A673 (cell line): ENCODE results near the gene TEX35. TPM values are rescaled to one million over a fixed set of nuclear protein-coding genes. Genes with fewer than 3 reads are reported as not detected.

Experiments used
- BruUV-seq: library from RNA; stranded (reverse); fragments of 400-500 nt; replicated peaks from 2 replicates; lab custom pipeline; 2021; lab: Mats Ljungman, UMichigan
- CTCF ChIA-PET: fragments of 300-600 bp; sonication (Branson Sonifier 250); formaldehyde crosslinking; loops from one replicate; lab custom pipeline; 2022; ENCODE audit warnings: antibody characterized with exemption; lab: Charles Lee
- POLR2A ChIA-PET: fragments of 300-600 bp; sonication (Branson Sonifier 250); formaldehyde crosslinking; loops from one replicate; lab custom pipeline; 2022; ENCODE audit warnings: antibody characterized with exemption; ENCODE audit not compliant: low non-redundant PET; lab: Charles Lee
- DNase-seq: peaks from one replicate; pipeline ENCODE4 v3.0.0-alpha.2; 2015; ENCODE audit warnings: low spot score
- H3K27ac ChIP-seq: fragments of 200-600 bp; sonication (generic); 2 replicates; pipeline ENCODE4 v1.5.1; 2016; ENCODE audit warnings: mixed run types, low read depth, mild to moderate bottlenecking, mixed read lengths, antibody characterized with exemption, low read length; ENCODE audit not compliant: poor library complexity, severe bottlenecking
- H3K27me3 ChIP-seq: fragments of 200-600 bp; sonication (generic); replicated peaks from 2 replicates; pipeline ENCODE4 v1.6.1; 2017; ENCODE audit warnings: mixed run types, low read depth, mild to moderate bottlenecking, mixed read lengths, antibody characterized with exemption, low read length; ENCODE audit not compliant: insufficient read depth, poor library complexity
- H3K36me3 ChIP-seq: fragments of 200-600 bp; sonication (generic); 2 replicates; pipeline ENCODE4 v1.6.1; 2016; ENCODE audit warnings: mixed run types, mild to moderate bottlenecking, mixed read lengths, antibody characterized with exemption, low read length; ENCODE audit not compliant: insufficient read depth, poor library complexity, severe bottlenecking
- H3K4me1 ChIP-seq: fragments of 200-600 bp; sonication (generic); 2 replicates; pipeline ENCODE4 v1.6.1; 2017; ENCODE audit warnings: mixed run types, mild to moderate bottlenecking, mixed read lengths, antibody characterized with exemption, low read length; ENCODE audit not compliant: insufficient read depth, poor library complexity, severe bottlenecking
- H3K4me3 ChIP-seq: fragments of 200-600 bp; sonication (generic); 2 replicates; pipeline ENCODE4 v1.5.1; 2016; ENCODE audit warnings: low read depth, mixed run types, mild to moderate bottlenecking, mixed read lengths, low read length; ENCODE audit not compliant: poor library complexity, severe bottlenecking
- H3K9me3 ChIP-seq: fragments of 200-600 bp; sonication (generic); 2 replicates; pipeline ENCODE4 v1.6.1; 2016; ENCODE audit warnings: mixed run types, low read depth, mild to moderate bottlenecking, mixed read lengths, antibody characterized with exemption, low read length; ENCODE audit not compliant: poor library complexity, severe bottlenecking
- EZH2 ChIP-seq: fragments of 200-600 bp; sonication (generic); IDR thresholded peaks from 2 replicates; pipeline ENCODE4 v1.6.1; 2017; ENCODE audit warnings: borderline replicate concordance, low read depth, mild to moderate bottlenecking, mixed read lengths, antibody characterized with exemption, low read length; ENCODE audit not compliant: poor library complexity, severe bottlenecking
- intact Hi-C: fragments of 100-400 bp; cut with micrococcal nuclease; formaldehyde crosslinking; loops from one replicate; pipeline ENCODE4 v1.10.0; 2022; ENCODE audit not compliant: unreplicated experiment
- total RNA-seq: library from RNA; stranded (reverse); gene quantifications from 2 replicates; pipeline ENCODE4 v1.2.3, GENCODE V29; 2021
- TF ChIP-seq, protein P1 (sequence below): fragments of 300-800, 200-600 bp; sonication (generic); conservative IDR thresholded peaks from 2 replicates; pipeline ENCODE4 v1.5.1; 2017; ENCODE audit warnings: low read depth, mild to moderate bottlenecking, antibody characterized with exemption, low read length, moderate library complexity, mixed read lengths

Gene TEX35
- total RNA-seq, 1 experiment from 2014 or later: not detected

DNA sequence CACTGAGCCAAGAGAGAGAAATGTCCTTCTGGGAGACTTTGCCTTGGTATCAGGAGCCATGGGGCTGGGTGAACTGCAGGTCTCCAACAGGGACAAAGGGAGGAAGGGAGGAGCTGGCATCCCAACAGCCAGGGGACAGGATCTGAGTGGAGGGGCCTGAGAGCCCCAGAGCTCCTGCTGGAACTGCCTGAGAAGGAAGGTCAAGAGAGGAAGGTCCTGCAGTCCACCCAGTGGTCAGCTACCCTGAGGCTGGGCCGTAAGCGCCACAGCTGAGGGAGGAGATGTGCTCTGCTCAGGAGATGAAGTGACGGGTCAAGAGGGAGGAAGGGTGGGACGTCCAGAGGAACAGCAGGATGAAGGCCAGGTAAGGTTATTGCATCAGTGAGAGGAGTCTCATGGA lies 8.6 kb upstream of the TEX35 start:
- Histone ChIP-seq H3K27me3 (no peaks in the 10 kb centered on the region), H3K4me1 (no peaks in the 10 kb centered on the region), H3K9me3 (no peaks in the 10 kb centered on the region), H3K36me3 (no peaks in the 10 kb centered on the region), H3K4me3 (no peak overlapping the region), H3K27ac (no peak overlapping the region)
- POLR2A ChIA-PET: no interaction called here
- DNase-seq: no peak
- CTCF ChIA-PET: interaction anchor here (1.4 kb wide), 1 partner anchor 194 kb away, joined by 5 read pairs; no protein-coding TSS in a partner anchor
- intact Hi-C loops: loop anchor here (5.0 kb wide), 1 partner anchor 202 kb away; no protein-coding TSS in a partner anchor
- TF ChIP-seq, protein P1, sequence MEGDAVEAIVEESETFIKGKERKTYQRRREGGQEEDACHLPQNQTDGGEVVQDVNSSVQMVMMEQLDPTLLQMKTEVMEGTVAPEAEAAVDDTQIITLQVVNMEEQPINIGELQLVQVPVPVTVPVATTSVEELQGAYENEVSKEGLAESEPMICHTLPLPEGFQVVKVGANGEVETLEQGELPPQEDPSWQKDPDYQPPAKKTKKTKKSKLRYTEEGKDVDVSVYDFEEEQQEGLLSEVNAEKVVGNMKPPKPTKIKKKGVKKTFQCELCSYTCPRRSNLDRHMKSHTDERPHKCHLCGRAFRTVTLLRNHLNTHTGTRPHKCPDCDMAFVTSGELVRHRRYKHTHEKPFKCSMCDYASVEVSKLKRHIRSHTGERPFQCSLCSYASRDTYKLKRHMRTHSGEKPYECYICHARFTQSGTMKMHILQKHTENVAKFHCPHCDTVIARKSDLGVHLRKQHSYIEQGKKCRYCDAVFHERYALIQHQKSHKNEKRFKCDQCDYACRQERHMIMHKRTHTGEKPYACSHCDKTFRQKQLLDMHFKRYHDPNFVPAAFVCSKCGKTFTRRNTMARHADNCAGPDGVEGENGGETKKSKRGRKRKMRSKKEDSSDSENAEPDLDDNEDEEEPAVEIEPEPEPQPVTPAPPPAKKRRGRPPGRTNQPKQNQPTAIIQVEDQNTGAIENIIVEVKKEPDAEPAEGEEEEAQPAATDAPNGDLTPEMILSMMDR: no peak
- no peak for TF ChIP-seq EZH2
- BruUV-seq: no TSS peak

DNA sequence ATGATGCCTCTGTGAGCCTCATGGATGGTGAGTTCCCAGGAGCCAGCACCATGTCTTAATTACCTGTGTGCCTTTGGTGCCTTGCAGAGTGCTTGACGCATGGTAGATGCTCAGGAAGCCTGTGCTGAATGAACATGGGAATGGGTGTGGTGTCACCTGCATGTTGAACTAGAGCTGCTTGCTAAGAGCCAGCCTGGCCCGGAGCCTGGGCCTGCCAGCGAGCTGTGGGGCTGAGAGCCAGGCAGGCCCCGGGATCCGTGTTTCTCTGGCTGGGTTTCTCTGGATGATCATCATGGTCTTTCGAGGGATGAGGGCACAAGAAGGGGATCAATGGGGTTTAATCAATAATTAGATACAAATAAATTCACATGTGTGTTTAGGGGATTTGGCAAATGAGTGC lies 6.7 kb upstream of the TEX35 start:
- POLR2A ChIA-PET: no interaction called here
- CTCF ChIA-PET: no interaction called here
- H3K27me3 ChIP-seq: no peaks in the 10 kb centered on the region
- H3K9me3 ChIP-seq: no peaks in the 10 kb centered on the region
- no peak for DNase-seq
- H3K27ac ChIP-seq: no peak overlapping the region
- H3K36me3 ChIP-seq: no peaks in the 10 kb centered on the region
- no TSS peak for BruUV-seq
- no peak overlapping the region for H3K4me3 ChIP-seq
- intact Hi-C loops: no loop called here
- TF ChIP-seq EZH2: no peak
- TF ChIP-seq, protein P1: no peak
- no peaks in the 10 kb centered on the region for H3K4me1 ChIP-seq

DNA sequence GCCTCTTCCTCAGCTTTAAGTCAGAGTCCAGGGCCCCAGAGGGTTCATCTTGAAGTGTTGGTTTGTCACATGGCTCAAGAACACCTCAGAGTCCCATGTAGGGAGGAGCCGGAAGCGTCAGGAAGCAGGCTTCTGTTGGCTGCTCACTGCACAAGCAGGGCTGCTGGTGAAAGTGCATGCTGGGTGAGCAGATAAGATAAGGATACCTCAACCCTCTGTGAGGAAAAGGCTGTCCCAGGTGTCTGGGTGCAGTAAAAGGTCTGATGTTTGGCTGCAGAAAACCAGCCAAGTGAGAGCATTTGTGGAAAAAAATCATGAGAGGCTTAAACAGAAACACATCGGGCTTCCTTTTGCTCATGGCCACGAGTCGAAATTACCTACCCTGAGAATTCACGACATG lies 6.2 kb upstream of the TEX35 start:
- H3K4me3 ChIP-seq: no peak overlapping the region
- no peak for DNase-seq
- BruUV-seq: no TSS peak
- ChIA-PET CTCF (no interaction called here), POLR2A (interaction anchor here (0.7 kb wide), 1 partner anchor 196 kb away, joined by 3 read pairs; no protein-coding TSS in a partner anchor)
- no peaks in the 10 kb centered on the region for H3K4me1 ChIP-seq
- H3K27ac ChIP-seq: no peak overlapping the region
- H3K9me3 ChIP-seq: no peaks in the 10 kb centered on the region
- TF ChIP-seq, protein P1: no peak
- no peak for TF ChIP-seq EZH2
- no peaks in the 10 kb centered on the region for H3K27me3 ChIP-seq
- no peaks in the 10 kb centered on the region for H3K36me3 ChIP-seq
- intact Hi-C loops: no loop called here
